CD4-positive, CD25-positive, alpha-beta regulatory T cell (primary cell): ENCODE results near the gene DHRS1. TPM values are rescaled to one million over a fixed set of nuclear protein-coding genes. Genes with fewer than 3 reads are reported as not detected.
A peak's percentile ranks its signal among the peaks of the same experiment; 100 is the strongest.

ENCODE experiments used
- ATAC-seq, 2 donors: fragments of 150-1000 bp; cut with Tn5 transposase; one replicate each; pipeline ENCODE4 v1.10.0; 2021; ENCODE audit warnings: low read depth in 2 of 2, moderate number of reproducible peaks in 2 of 2, moderate library complexity in 1 of 2
- DNase-seq, 3 donors: peaks; one replicate each; pipeline versions ENCODE4 v3.0.0 to v3.0.0-alpha.2; 2012 to 2022; ENCODE audit warnings: mixed read lengths in 1 of 3
- H3K27ac ChIP-seq: one replicate; pipeline ENCODE4 v1.7.0; 2013; ENCODE audit warnings: mild to moderate bottlenecking, low read length; ENCODE audit not compliant: insufficient read depth, poor library complexity, severe bottlenecking
- H3K27me3 ChIP-seq: one replicate; pipeline ENCODE4 v1.7.0; 2013; ENCODE audit warnings: low read length; ENCODE audit not compliant: control insufficient read depth, insufficient read depth
- H3K36me3 ChIP-seq: one replicate; pipeline ENCODE4 v1.7.0; 2013; ENCODE audit warnings: mild to moderate bottlenecking, low read length, moderate library complexity; ENCODE audit not compliant: control insufficient read depth, insufficient read depth
- H3K4me1 ChIP-seq: 2 replicates; pipeline ENCODE4 v1.7.0; 2013; ENCODE audit warnings: mild to moderate bottlenecking, low read length; ENCODE audit not compliant: insufficient read depth, control insufficient read depth, poor library complexity, severe bottlenecking
- H3K4me3 ChIP-seq: one replicate; pipeline ENCODE4 v1.7.0; 2013; ENCODE audit warnings: low read depth, mild to moderate bottlenecking, low read length, moderate library complexity
- H3K9me3 ChIP-seq, 2 experiments: 1 replicate in 1 of 2; 2 replicates in 1 of 2; pipeline ENCODE4 v1.7.0; 2013; ENCODE audit warnings: low read length in 2 of 2, mild to moderate bottlenecking in 1 of 2, moderate library complexity in 1 of 2; ENCODE audit not compliant: control insufficient read depth in 2 of 2
- H3K27ac Mint-ChIP-seq, 3 donors: one replicate each; pipeline ENCODE4 v1.8.0; 2020 to 2022; ENCODE audit warnings: mild to moderate bottlenecking in 3 of 3, mixed read lengths in 3 of 3, moderate library complexity in 2 of 3
- H3K27me3 Mint-ChIP-seq: one replicate; pipeline ENCODE4 v1.8.0; 2022; ENCODE audit warnings: mild to moderate bottlenecking, mixed read lengths
- H3K36me3 Mint-ChIP-seq: one replicate; pipeline ENCODE4 v1.8.0; 2020; ENCODE audit warnings: mixed read lengths
- H3K4me1 Mint-ChIP-seq, 4 donors: one replicate each; pipeline ENCODE4 v1.8.0; 2020 to 2022; ENCODE audit warnings: mixed read lengths in 4 of 4, mild to moderate bottlenecking in 1 of 4
- H3K4me3 Mint-ChIP-seq, 4 donors: one replicate each; pipeline ENCODE4 v1.8.0; 2020 to 2022; ENCODE audit warnings: mild to moderate bottlenecking in 4 of 4, mixed read lengths in 4 of 4, moderate library complexity in 3 of 4
- H3K9me3 Mint-ChIP-seq, 7 donors: one replicate each; pipeline ENCODE4 v1.8.0; 2020 to 2022; ENCODE audit warnings: mixed read lengths in 7 of 7, mild to moderate bottlenecking in 3 of 7, moderate library complexity in 2 of 7
- polyA plus RNA-seq, 4 donors: library from polyadenylated mRNA; unstranded; fragments of 300-500 nt; fragmentation: Illumina TruSeq; gene quantifications; one replicate each; pipeline ENCODE4 v1.2.3, GENCODE V29; 2021
- total RNA-seq: library from RNA; stranded (reverse); gene quantifications from one replicate; pipeline ENCODE4 v1.2.3, GENCODE V29; 2022

DHRS1 gene
- total and polyA plus RNA-seq, 5 donors from 2014 or later, result 21.7 to 48.5 (median 32.5) TPM

- no peaks in the 10 kb centered on the region for H3K9me3 ChIP-seq
- Mint-ChIP-seq H3K4me3 (peak within 1 kb of the TSS in 1 of 4 donors; percentile 48), H3K9me3 (no peaks in the 10 kb centered on the region), H3K36me3 (peaks cover 29% of the 10 kb centered on the region), H3K27ac (no peak within 1 kb of the TSS), H3K4me1 (peaks cover 0 to 7% (median 0%) of the 10 kb centered on the region in 4 donors), H3K27me3 (no peaks in the 10 kb centered on the region)
- ATAC-seq (no peak), DNase-seq (no peak)
- no peak within 1 kb of the TSS for H3K27ac ChIP-seq
- peaks cover 19% of the 10 kb centered on the region for H3K36me3 ChIP-seq
- no peaks in the 10 kb centered on the region for H3K27me3 ChIP-seq
- no peaks in the 10 kb centered on the region for H3K4me1 ChIP-seq
- no peak within 1 kb of the TSS for H3K4me3 ChIP-seq
Measured at GRCh38 chr14:24262821-24263733, 36.5 kb downstream of the DHRS1 start, which contains the start of gene TGM1. TGM1 (minus strand) TSS chr14:24263177; CDS start chr14:24262352, 825 bp downstream.

GRCh38 chr14:24261969-24262327 lies 37.6 kb downstream of the DHRS1 start:
- DNase-seq (no peak), ATAC-seq (no peak)
- H3K4me3 Mint-ChIP-seq, result no peak overlapping the region
- H3K27ac ChIP-seq, result no peak overlapping the region
- no peaks in the 10 kb centered on the region for H3K4me1 ChIP-seq
- H3K9me3 Mint-ChIP-seq, result no peaks in the 10 kb centered on the region
- H3K4me1 Mint-ChIP-seq, result peaks cover 0 to 4% (median 1%) of the 10 kb centered on the region in 4 donors
- H3K4me3 ChIP-seq, result no peak overlapping the region
- H3K9me3 ChIP-seq, result no peaks in the 10 kb centered on the region
- H3K27me3 Mint-ChIP-seq, result no peaks in the 10 kb centered on the region
- peaks cover 13% of the 10 kb centered on the region for H3K36me3 ChIP-seq
- no peak overlapping the region for H3K27ac Mint-ChIP-seq
- H3K36me3 Mint-ChIP-seq, result peaks cover 24% of the 10 kb centered on the region
- no peaks in the 10 kb centered on the region for H3K27me3 ChIP-seq

GRCh38 chr14:24261256-24261968 lies 38.2 kb downstream of the DHRS1 start:
- H3K36me3 Mint-ChIP-seq, result peaks cover 23% of the 10 kb centered on the region
- H3K9me3 Mint-ChIP-seq, result no peaks in the 10 kb centered on the region
- Histone ChIP-seq H3K27me3 (no peaks in the 10 kb centered on the region), H3K9me3 (no peaks in the 10 kb centered on the region), H3K36me3 (peaks cover 8% of the 10 kb centered on the region), H3K4me1 (no peaks in the 10 kb centered on the region), H3K4me3 (no peak overlapping the region), H3K27ac (no peak overlapping the region)
- peaks cover 0 to 4% (median under 1%) of the 10 kb centered on the region in 4 donors for H3K4me1 Mint-ChIP-seq
- no peak for DNase-seq
- H3K27ac Mint-ChIP-seq, result no peak overlapping the region
- ATAC-seq, result no peak
- no peak overlapping the region for H3K4me3 Mint-ChIP-seq
- H3K27me3 Mint-ChIP-seq, result no peaks in the 10 kb centered on the region

GRCh38 chr14:24260780-24261157 lies 38.8 kb downstream of the DHRS1 start:
- no peaks in the 10 kb centered on the region for H3K27me3 ChIP-seq
- H3K36me3 ChIP-seq, result peaks cover 4% of the 10 kb centered on the region
- Mint-ChIP-seq H3K27me3 (no peaks in the 10 kb centered on the region), H3K4me1 (peaks cover 0 to 4% (median 0%) of the 10 kb centered on the region in 4 donors), H3K4me3 (no peak overlapping the region), H3K9me3 (no peaks in the 10 kb centered on the region), H3K36me3 (peaks cover 19% of the 10 kb centered on the region), H3K27ac (peak overlapping the region in 1 of 3 donors; percentile 59)
- no peaks in the 10 kb centered on the region for H3K9me3 ChIP-seq
- no peaks in the 10 kb centered on the region for H3K4me1 ChIP-seq
- ATAC-seq (no peak), DNase-seq (no peak)
- H3K4me3 ChIP-seq, result no peak overlapping the region
- H3K27ac ChIP-seq, result no peak overlapping the region

- Histone ChIP-seq H3K27ac (no peak overlapping the region), H3K36me3 (peaks cover 1% of the 10 kb centered on the region), H3K4me3 (no peak overlapping the region), H3K4me1 (no peaks in the 10 kb centered on the region), H3K9me3 (no peaks in the 10 kb centered on the region), H3K27me3 (no peaks in the 10 kb centered on the region)
- peak overlapping the region in 1 of 3 donors; percentile 59 for H3K27ac Mint-ChIP-seq
- DNase-seq (no peak), ATAC-seq (no peak)
- H3K9me3 Mint-ChIP-seq, result no peaks in the 10 kb centered on the region
- H3K4me1 Mint-ChIP-seq, result peaks cover 0 to 4% (median 0%) of the 10 kb centered on the region in 4 donors
- no peak overlapping the region for H3K4me3 Mint-ChIP-seq
- peaks cover 19% of the 10 kb centered on the region for H3K36me3 Mint-ChIP-seq
- no peaks in the 10 kb centered on the region for H3K27me3 Mint-ChIP-seq
Measured at GRCh38 chr14:24260026-24260779, 39.4 kb downstream of the DHRS1 start.

DNA sequence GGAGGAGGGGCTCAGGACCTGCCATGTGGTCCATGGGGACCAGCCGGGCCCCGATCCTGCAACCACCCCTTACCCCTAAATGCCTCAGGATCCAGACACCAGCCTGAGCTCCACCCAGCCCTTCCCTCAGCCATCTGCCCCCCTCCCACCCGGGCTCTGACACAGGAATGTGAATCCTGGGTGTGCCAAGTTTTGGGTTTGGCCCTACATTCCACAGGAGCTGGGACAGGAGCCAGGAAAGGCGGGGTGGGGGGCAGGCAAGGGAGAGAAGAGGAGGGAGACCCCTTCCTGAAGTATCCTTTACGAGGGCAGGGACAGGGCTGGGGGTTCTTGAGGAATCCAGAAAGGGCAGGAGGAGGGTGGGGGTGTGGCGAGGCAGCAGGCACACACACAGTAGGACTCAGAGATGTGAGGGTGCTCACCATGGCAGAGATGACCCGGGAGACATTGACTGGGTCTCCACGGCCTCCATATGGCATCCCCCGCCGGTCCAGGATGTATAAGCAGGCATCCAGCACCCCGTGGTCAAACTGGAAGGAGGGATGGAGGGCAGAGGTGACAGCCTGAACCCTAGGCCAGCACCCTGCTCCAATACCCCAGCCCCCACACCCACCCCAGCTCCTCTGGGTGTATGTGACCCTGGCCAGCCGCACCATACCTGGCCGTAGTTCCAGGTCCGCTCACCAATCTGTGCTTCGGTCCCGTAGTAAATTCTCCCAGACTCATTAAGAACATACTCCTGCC lies 40.1 kb downstream of the DHRS1 start:
- Mint-ChIP-seq H3K36me3 (peaks cover 16% of the 10 kb centered on the region), H3K27ac (no peak overlapping the region), H3K4me3 (no peak overlapping the region), H3K27me3 (no peaks in the 10 kb centered on the region), H3K4me1 (peaks cover 0 to 4% (median 0%) of the 10 kb centered on the region in 4 donors), H3K9me3 (no peaks in the 10 kb centered on the region)
- H3K36me3 ChIP-seq, result peaks cover 4% of the 10 kb centered on the region
- DNase-seq (no peak), ATAC-seq (no peak)
- H3K9me3 ChIP-seq, result no peaks in the 10 kb centered on the region
- no peak overlapping the region for H3K4me3 ChIP-seq
- no peaks in the 10 kb centered on the region for H3K27me3 ChIP-seq
- no peak overlapping the region for H3K27ac ChIP-seq
- no peaks in the 10 kb centered on the region for H3K4me1 ChIP-seq
